Astrocyte (in vitro differentiated cells and primary cell): ENCODE measurements around the gene RBM17. TPM values are rescaled to one million over a fixed set of nuclear protein-coding genes. Genes with fewer than 3 reads are reported as not detected.

Source experiments
- DNase-seq: peaks from one replicate; pipeline ENCODE4 v3.0.0-alpha.2; 2010; ENCODE audit warnings: low read depth
- FAIRE-seq: peaks from 2 replicates; lab custom pipeline; 2011; peaks lifted over from hg19 to GRCh38; lab: Jason Lieb, UNC
- H2AFZ ChIP-seq: 2 replicates; pipeline ENCODE4 v1.6.0; 2012; ENCODE audit warnings: low read depth, low read length, inconsistent platforms
- H3K27ac ChIP-seq: 2 replicates; pipeline ENCODE4 v1.5.1; 2011; ENCODE audit warnings: low read depth, low read length, inconsistent platforms
- H3K27me3 ChIP-seq: 2 replicates; pipeline ENCODE4 v1.6.0; 2011; ENCODE audit warnings: low read length, inconsistent platforms; ENCODE audit not compliant: insufficient read depth
- H3K36me3 ChIP-seq: 2 replicates; pipeline ENCODE4 v1.5.1; 2011; ENCODE audit warnings: low read length, inconsistent platforms; ENCODE audit not compliant: insufficient read depth
- H3K4me1 ChIP-seq: 2 replicates; pipeline ENCODE4 v1.5.1; 2011; ENCODE audit warnings: low read length, inconsistent platforms; ENCODE audit not compliant: insufficient read depth
- H3K4me2 ChIP-seq: 2 replicates; pipeline ENCODE4 v1.6.0; 2012; ENCODE audit warnings: low read length, inconsistent platforms
- H3K4me3 ChIP-seq: 2 replicates; pipeline ENCODE4 v1.5.1; 2011; ENCODE audit warnings: low read depth, mild to moderate bottlenecking, low read length, inconsistent platforms; ENCODE audit not compliant: insufficient read depth
- H3K79me2 ChIP-seq: 2 replicates; pipeline ENCODE4 v1.6.0; 2012; ENCODE audit warnings: mild to moderate bottlenecking, low read length, inconsistent platforms; ENCODE audit not compliant: insufficient read depth
- H3K9ac ChIP-seq: 2 replicates; pipeline ENCODE4 v1.6.0; 2012; ENCODE audit warnings: mild to moderate bottlenecking, low read length, inconsistent platforms
- H3K9me3 ChIP-seq: 2 replicates; pipeline ENCODE4 v1.5.1; 2012; ENCODE audit warnings: low read depth, mild to moderate bottlenecking, low read length, inconsistent platforms; ENCODE audit not compliant: insufficient read depth
- H4K20me1 ChIP-seq: 2 replicates; pipeline ENCODE4 v1.6.0; 2012; ENCODE audit warnings: low read length, inconsistent platforms; ENCODE audit not compliant: insufficient read depth
- H3K27ac Mint-ChIP-seq: one replicate; pipeline ENCODE4 v1.8.0; 2021; ENCODE audit warnings: mild to moderate bottlenecking, mixed read lengths; ENCODE audit not compliant: unreplicated experiment
- H3K27me3 Mint-ChIP-seq: one replicate; pipeline ENCODE4 v1.8.0; 2021; ENCODE audit warnings: low read depth, mixed read lengths; ENCODE audit not compliant: unreplicated experiment
- H3K36me3 Mint-ChIP-seq: one replicate; pipeline ENCODE4 v1.8.0; 2021; ENCODE audit warnings: low read depth, mixed read lengths; ENCODE audit not compliant: unreplicated experiment
- H3K4me1 Mint-ChIP-seq: one replicate; pipeline ENCODE4 v1.8.0; 2021; ENCODE audit warnings: low read depth, mixed read lengths; ENCODE audit not compliant: unreplicated experiment
- H3K4me3 Mint-ChIP-seq: one replicate; pipeline ENCODE4 v1.8.0; 2021; ENCODE audit warnings: mild to moderate bottlenecking, moderate library complexity, mixed read lengths; ENCODE audit not compliant: unreplicated experiment
- H3K9me3 Mint-ChIP-seq: one replicate; pipeline ENCODE4 v1.8.0; 2021; ENCODE audit warnings: mild to moderate bottlenecking, mixed read lengths; ENCODE audit not compliant: unreplicated experiment
- CTCF ChIP-seq: IDR thresholded peaks from 2 replicates; pipeline ENCODE4 v1.5.1; 2011; ENCODE audit warnings: low read depth, mild to moderate bottlenecking, inconsistent platforms, low read length, moderate library complexity; ENCODE audit not compliant: insufficient read depth
- EZH2 ChIP-seq: IDR thresholded peaks from 2 replicates; pipeline ENCODE4 v1.6.1; 2012; ENCODE audit warnings: mild to moderate bottlenecking, low read length, inconsistent platforms; ENCODE audit not compliant: insufficient read depth
- total RNA-seq: library from RNA; stranded (reverse); gene quantifications from 2 replicates; pipeline ENCODE4 v1.2.1, GENCODE V29; 2021

RBM17 gene
- total RNA-seq, 1 donor from 2014 or later, result 71.3 TPM

- no peak overlapping the region for H3K4me3 ChIP-seq
- no peak for DNase-seq
- Mint-ChIP-seq H3K36me3 (no peaks in the 10 kb centered on the region), H3K27ac (peak overlapping the region; percentile 18), H3K4me3 (no peak overlapping the region), H3K27me3 (peaks cover 15% of the 10 kb centered on the region), H3K4me1 (peaks cover 22% of the 10 kb centered on the region), H3K9me3 (peaks cover 6% of the 10 kb centered on the region)
- H3K9me3 ChIP-seq, result no peaks in the 10 kb centered on the region
- H2AFZ ChIP-seq, result no peak overlapping the region
- TF ChIP-seq CTCF (no peak), EZH2 (no peak)
- no peak overlapping the region for H3K4me2 ChIP-seq
- no peak overlapping the region for H3K27ac ChIP-seq
- H4K20me1 ChIP-seq, result no peaks in the 10 kb centered on the region
- H3K36me3 ChIP-seq, result no peaks in the 10 kb centered on the region
- H3K9ac ChIP-seq, result no peak overlapping the region
- H3K79me2 ChIP-seq, result no peaks in the 10 kb centered on the region
- H3K4me1 ChIP-seq, result peaks cover 4% of the 10 kb centered on the region
- FAIRE-seq, result no peak
- H3K27me3 ChIP-seq, result peaks cover 17% of the 10 kb centered on the region
These were observed 17.4 kb upstream of the RBM17 start for GRCh38 chr10:6071181-6072175.

- Histone ChIP-seq H3K79me2 (no peaks in the 10 kb centered on the region), H3K9me3 (no peaks in the 10 kb centered on the region), H3K4me1 (peaks cover 4% of the 10 kb centered on the region), H3K9ac (no peak overlapping the region), H2AFZ (no peak overlapping the region), H3K27me3 (peaks cover 15% of the 10 kb centered on the region), H3K36me3 (no peaks in the 10 kb centered on the region), H4K20me1 (no peaks in the 10 kb centered on the region), H3K4me3 (no peak overlapping the region), H3K27ac (no peak overlapping the region), H3K4me2 (no peak overlapping the region)
- H3K36me3 Mint-ChIP-seq, result no peaks in the 10 kb centered on the region
- H3K27me3 Mint-ChIP-seq, result peaks cover 15% of the 10 kb centered on the region
- H3K4me1 Mint-ChIP-seq, result peaks cover 24% of the 10 kb centered on the region
- no peak overlapping the region for H3K4me3 Mint-ChIP-seq
- no peak for TF ChIP-seq EZH2
- no peak for TF ChIP-seq CTCF
- H3K27ac Mint-ChIP-seq, result no peak overlapping the region
- H3K9me3 Mint-ChIP-seq, result peaks cover 6% of the 10 kb centered on the region
- FAIRE-seq (no peak), DNase-seq (no peak)
These were observed 16.5 kb upstream of the RBM17 start for GRCh38 chr10:6072215-6072934.
